ENCODE measurements around the gene LRR1.
"Not testable (repeated sequence)": the region's sequence is repeated elsewhere in the genome, so short reads cannot be mapped to it uniquely, and the experiment has no call there.

Gene LRR1, protein sequence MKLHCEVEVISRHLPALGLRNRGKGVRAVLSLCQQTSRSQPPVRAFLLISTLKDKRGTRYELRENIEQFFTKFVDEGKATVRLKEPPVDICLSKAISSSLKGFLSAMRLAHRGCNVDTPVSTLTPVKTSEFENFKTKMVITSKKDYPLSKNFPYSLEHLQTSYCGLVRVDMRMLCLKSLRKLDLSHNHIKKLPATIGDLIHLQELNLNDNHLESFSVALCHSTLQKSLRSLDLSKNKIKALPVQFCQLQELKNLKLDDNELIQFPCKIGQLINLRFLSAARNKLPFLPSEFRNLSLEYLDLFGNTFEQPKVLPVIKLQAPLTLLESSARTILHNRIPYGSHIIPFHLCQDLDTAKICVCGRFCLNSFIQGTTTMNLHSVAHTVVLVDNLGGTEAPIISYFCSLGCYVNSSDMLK

DNA sequence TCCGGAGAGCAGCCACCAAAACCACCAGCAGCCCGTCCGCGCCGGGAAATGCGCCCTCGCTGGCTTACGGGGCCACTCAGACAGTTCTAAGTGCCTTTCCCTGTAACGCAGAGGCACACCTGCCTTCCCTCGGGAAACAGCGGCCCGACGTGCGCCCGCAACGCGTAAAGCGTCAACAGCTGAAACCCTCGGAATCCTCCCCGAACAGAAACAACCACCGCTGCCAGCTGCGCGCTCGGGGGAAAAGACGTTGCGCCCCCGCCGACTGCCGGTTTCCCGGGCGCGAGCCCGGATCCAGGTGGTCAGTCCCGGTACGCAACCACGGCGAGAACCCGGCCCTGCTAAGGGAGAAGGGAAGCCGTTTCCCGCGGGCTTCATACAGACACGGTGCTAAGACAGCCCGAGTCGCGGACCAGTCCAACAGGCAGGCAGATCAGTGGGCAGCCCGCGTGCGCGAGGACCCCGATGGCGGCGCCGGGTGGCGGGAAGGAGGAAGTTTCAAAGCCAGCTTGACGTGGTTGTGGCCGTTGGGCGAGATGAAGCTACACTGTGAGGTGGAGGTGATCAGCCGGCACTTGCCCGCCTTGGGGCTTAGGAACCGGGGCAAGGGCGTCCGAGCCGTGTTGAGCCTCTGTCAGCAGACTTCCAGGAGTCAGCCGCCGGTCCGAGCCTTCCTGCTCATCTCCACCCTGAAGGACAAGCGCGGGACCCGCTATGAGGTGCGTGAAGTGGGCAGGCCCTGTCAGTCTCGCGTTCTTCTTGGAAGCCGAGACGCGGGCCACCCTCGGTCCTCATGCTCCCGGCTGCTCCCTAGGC, at the start of gene LRR1:
TSS of gene LRR1 (plus strand) at position 456 of the 816 bp plus-strand sequence. CDS start at position 537, 81 bp downstream.
- in situ Hi-C loops (cut with MboI; ENCODE audit: low sequenced_read_pairs) = no loop called here

DNA sequence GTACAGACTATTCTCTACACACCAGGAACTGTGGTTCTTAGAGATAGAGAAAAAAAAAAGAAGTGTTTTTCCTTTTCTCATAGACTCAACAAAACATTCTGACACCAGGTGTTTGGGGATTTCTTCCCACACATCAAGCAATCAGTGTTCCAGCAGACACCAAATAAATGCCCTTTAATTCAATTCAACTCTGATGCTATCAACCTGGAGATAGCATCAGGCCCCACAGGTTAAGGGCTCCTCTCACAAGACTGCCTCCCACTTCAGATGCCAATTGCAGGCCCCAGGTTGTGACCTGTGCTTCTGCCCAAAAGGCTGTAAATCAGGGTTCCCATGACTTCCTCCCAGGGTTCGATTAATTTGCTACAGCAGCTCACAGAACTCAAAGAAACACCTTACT, 49.3 kb upstream of the LRR1 start:
- in situ Hi-C loops (cut with MboI; ENCODE audit: low sequenced_read_pairs) = no loop called here

GRCh38 chr14:49549881-49550280, 48.9 kb upstream of the LRR1 start:
- in situ Hi-C loops (cut with MboI; ENCODE audit: low sequenced_read_pairs) = no loop called here

GRCh38 chr14:49550286-49551184, 48.2 kb upstream of the LRR1 start:
- in situ Hi-C loops (cut with MboI; ENCODE audit: low sequenced_read_pairs) = no loop called here

GRCh38 chr14:49551569-49551968, 47.2 kb upstream of the LRR1 start:
- in situ Hi-C loops (cut with MboI; ENCODE audit: low sequenced_read_pairs) = no loop called here

DNA sequence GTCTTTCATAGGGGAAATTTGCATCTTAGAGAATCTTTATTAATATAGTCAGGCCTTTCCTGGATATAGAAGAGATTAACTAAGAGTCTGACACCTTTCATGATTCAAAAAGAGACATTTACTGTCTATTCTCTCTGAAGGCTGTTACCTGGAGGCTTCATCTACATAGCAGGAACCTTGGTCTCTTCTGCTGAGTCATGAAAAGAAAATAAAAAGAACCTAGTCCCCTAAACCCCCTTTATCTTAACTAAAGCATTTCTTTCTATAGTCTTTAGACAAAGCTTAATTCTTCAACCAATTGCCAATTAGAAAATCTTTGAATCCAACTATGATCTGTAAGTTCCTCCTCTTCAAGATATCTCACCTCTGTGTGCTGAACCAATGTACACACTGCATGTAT, 45.6 kb upstream of the LRR1 start:
- in situ Hi-C loops (cut with MboI; ENCODE audit: low sequenced_read_pairs) = no loop called here

DNA sequence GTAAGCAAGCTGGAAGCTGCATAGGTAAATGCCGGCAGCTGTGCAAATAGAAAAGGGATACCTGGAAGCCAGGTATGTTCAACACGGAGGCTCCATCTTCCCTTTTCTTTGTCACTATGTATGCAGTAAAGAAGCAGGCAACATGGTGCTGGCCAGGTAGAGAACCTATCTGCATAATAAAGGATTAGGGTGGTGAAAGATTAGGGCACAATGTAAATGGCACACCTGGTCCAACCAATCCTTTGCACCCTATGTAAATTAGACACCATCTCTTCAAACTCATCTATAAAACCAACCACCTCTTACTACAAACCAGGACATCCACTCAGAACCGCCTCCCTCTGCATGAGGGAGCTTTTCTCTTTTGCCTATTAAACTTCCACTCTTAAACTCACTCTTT, 44.8 kb upstream of the LRR1 start:
- in situ Hi-C loops (cut with MboI; ENCODE audit: low sequenced_read_pairs) = no loop called here

- in situ Hi-C loops (cut with MboI; ENCODE audit: low sequenced_read_pairs) = no loop called here
These were observed 38.6 kb upstream of the LRR1 start for GRCh38 chr14:49559979-49560768.

DNA sequence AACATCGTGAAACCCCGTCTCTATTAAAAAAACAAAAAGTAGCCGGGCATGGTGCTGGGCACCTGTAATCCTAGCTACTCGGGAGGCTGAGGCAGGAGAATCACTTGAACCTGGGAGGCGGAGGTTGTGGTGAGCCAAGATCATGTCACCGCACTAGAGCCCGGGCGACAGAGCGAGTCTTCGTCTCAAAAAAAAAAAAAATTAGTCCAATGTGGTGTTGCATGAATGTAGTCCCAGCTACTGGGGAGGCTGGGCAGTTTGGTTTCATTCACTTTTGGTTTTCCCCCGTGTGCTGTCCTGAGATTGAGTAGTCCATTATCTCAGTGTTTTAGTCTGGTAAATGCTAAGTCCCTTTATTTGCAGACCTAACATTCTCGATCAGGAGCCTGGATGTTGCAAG, 32.0 kb upstream of the LRR1 start:
- in situ Hi-C loops (cut with MboI; ENCODE audit: low sequenced_read_pairs) = no loop called here

GRCh38 chr14:49569281-49569680, 29.5 kb upstream of the LRR1 start:
- in situ Hi-C loops (cut with MboI; ENCODE audit: low sequenced_read_pairs) = no loop called here

DNA sequence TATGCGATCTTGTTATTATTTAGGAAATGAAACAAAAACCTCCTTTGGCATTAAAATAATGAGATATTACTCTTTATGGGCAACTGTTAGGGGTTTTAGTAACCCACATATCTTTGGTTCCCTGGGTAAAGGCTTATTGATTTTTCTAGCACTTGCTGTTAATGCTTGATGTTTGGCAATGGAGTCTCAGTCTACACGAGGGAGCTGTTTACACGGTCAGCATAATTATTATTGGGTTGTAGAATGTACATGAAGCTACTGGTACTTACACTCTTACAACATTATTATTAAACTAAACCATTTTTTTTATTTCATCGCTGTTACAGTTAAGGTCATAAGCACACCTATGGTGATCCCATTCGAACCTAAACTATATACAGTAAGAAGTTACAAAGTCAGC, 24.7 kb upstream of the LRR1 start:
- in situ Hi-C loops (cut with MboI; ENCODE audit: low sequenced_read_pairs) = no loop called here

DNA sequence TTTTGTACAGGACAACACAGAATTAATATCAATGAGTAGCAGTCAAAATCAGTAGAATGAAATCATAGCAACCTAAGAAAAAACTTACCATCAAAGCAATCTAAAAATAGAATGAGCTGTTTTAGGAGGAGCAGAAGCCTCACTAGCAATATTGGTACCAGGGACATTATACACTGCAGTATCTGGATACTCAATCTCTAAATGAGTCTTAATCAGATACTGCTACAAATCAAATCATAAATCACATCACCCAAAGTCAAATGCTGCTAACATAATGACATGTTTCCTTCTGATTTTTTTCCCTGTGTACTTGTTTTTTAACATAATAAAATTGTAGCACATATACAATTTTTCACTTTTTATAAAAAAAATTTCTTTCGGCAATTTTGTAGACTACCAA, 20.6 kb upstream of the LRR1 start:
- in situ Hi-C loops (cut with MboI; ENCODE audit: low sequenced_read_pairs) = no loop called here

- in situ Hi-C loops (cut with MboI; ENCODE audit: low sequenced_read_pairs) = no loop called here
These were observed 18.9 kb upstream of the LRR1 start for GRCh38 chr14:49579841-49580240.

DNA sequence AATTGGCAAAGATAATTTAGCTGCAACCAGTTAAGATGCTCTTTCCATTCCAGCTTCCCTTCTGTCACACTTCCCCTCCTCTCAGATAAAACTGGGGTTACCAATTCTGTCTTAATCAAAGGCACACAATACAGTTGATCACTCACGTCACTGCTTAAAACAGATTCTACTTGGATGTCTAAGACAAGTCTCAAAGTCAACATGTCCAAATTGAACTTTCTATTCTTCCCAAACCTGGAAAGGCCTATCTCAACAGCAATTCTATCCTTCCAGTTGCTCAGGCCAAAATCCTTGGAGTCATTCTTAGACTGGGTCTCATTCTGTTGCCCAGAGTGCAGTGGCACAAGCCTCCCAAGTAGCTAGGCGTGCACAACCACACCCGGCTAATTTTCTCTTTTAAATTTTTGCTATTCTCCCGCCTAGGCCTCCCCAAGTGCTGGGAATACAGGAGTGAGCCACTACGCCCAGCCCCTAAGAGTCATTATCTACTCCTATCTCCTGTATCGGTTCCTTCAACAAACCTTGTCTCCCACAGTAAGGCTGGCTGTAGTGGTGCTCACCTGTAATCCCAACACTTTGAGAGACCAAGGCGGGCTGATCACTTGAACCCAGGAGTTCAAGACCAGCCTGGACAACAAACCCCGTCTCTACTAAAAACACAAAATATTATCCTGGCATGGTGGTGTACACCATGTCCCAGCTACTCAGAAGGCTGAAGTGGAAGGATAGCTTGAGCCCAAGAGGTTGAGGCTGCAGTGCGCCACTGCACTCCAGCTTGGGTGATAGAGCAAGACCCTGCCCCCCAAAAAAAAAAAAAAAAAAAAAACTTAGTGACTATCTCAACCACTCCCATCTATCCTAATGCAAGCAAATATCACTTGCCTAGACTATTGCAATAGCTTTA, 17.3 kb upstream of the LRR1 start:
- in situ Hi-C loops (cut with MboI; ENCODE audit: low sequenced_read_pairs) = no loop called here

DNA sequence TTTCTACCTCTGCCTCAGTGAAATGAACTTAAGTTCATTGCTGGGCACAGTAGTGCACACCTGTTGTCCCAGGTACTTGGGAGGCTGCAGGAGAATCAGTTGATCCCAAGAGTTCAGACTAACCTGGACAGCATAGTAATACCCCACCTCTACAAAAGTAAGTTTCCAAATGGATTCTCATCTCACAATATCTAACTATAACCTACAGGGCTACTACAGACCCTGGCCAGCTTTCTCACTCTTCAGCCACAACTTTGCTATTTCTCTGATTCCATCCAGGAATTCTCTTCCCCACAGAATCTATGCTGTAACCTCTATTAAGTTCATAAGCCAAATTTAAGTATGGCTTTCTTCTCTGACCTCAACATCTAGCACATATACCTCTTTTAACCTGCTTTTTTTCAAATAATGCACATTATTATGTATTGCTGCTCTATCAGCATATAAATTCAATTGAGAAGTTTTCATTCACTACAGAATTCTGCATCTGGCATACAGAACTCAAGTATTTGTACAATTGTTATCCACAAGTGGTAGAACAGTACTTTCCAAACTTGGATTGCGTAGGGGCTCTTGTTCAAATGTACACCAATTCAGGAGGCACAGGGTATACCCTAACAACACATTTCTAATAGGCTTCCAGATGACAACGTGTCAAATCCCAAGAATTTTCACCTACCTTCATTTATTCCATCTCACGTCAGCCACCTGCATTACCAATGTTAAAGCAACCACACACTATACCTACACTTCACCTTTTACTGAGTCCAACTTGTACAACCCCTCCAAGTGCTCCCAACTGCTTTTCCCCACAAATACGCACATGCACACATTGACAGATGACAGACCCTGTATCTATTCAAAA, 16.4 kb upstream of the LRR1 start:
- in situ Hi-C loops (cut with MboI; ENCODE audit: low sequenced_read_pairs) = no loop called here

- in situ Hi-C loops (cut with MboI; ENCODE audit: low sequenced_read_pairs) = no loop called here
These were observed 15.1 kb upstream of the LRR1 start for GRCh38 chr14:49583629-49584028.

GRCh38 chr14:49584058-49584457, 14.7 kb upstream of the LRR1 start:
- in situ Hi-C loops (cut with MboI; ENCODE audit: low sequenced_read_pairs) = no loop called here

- in situ Hi-C loops (cut with MboI; ENCODE audit: low sequenced_read_pairs) = not testable (repeated sequence)
These were observed 13.6 kb upstream of the LRR1 start for GRCh38 chr14:49584981-49585640.
